ENCODE results near the gene CAPZB. TPM values are rescaled to one million over a fixed set of nuclear protein-coding genes. Genes with fewer than 3 reads are reported as not detected.
A peak's percentile ranks its signal among the peaks of the same experiment; 100 is the strongest.

CAPZB gene
- total and polyA plus RNA-seq, 2 experiments from 2014 or later = 229 to 494 TPM

- Histone ChIP-seq H2AFZ (no peak overlapping the region), H3K4me1 (ENCODE audit: insufficient read depth) (peaks cover 37% of the 10 kb centered on the region), H3K4me2 (ENCODE audit: unreplicated experiment) (no peak overlapping the region), H3K9me2 (ENCODE audit: insufficient read depth) (no peaks in the 10 kb centered on the region), H4K20me1 (ENCODE audit: insufficient read depth) (no peaks in the 10 kb centered on the region), H3K27ac (peak overlapping the region; percentile 76), H3K4me3 (no peak overlapping the region), H3K9ac (peak overlapping the region; percentile 24; the same call in 1 of the 2 replicates), H3K36me3 (ENCODE audit: low read depth) (peaks cover 16% of the 10 kb centered on the region; the same call in 1 of the 2 replicates), H3F3A (ENCODE audit: insufficient read depth) (peaks cover 47% of the 10 kb centered on the region), H3K27me3 (replicated peaks; ENCODE audit: insufficient read depth) (no peaks in the 10 kb centered on the region), H3K9me3 (ENCODE audit: low read depth) (no peaks in the 10 kb centered on the region), H3K79me2 (ENCODE audit: insufficient read depth) (peaks cover 100% of the 10 kb centered on the region)
- DNase-seq = peak; percentile 41
- 75 to 80% methylated on average over 5 of the region's 5 CpGs for WGBS, 2 experiments (ENCODE audit: low coverage in 1 of 2, low lambda C conversion rate in 2 of 2, missing lambda C conversion rate in 2 of 2)
- in situ Hi-C loops (cut with MboI) = no loop called here
- TF ChIP-seq EZH2 (IDR thresholded peaks at IDR 0.05; ENCODE audit: insufficient read depth, poor library complexity, severe bottlenecking) (no peak), EZH2phosphoT487 (IDR thresholded peaks at IDR 0.05; ENCODE audit: insufficient read depth, low read depth) (no peak)
Measured at GRCh38 chr1:19416145-19416544, 69.2 kb downstream of the CAPZB start.

GRCh38 chr1:19414515-19415121, 70.7 kb downstream of the CAPZB start:
- Histone ChIP-seq H3K9me2 (ENCODE audit: insufficient read depth) (no peaks in the 10 kb centered on the region), H3K36me3 (ENCODE audit: low read depth) (peaks cover 16% of the 10 kb centered on the region; the same call in 1 of the 2 replicates), H3K27me3 (replicated peaks; ENCODE audit: insufficient read depth) (no peaks in the 10 kb centered on the region), H3K27ac (peak overlapping the region; percentile 21; the same call in 1 of the 2 replicates), H3F3A (ENCODE audit: insufficient read depth) (peaks cover 53% of the 10 kb centered on the region), H3K4me2 (ENCODE audit: unreplicated experiment) (no peak overlapping the region), H3K9me3 (ENCODE audit: low read depth) (no peaks in the 10 kb centered on the region), H3K4me1 (ENCODE audit: insufficient read depth) (peaks cover 37% of the 10 kb centered on the region), H2AFZ (no peak overlapping the region), H4K20me1 (ENCODE audit: insufficient read depth) (no peaks in the 10 kb centered on the region), H3K79me2 (ENCODE audit: insufficient read depth) (peaks cover 100% of the 10 kb centered on the region), H3K4me3 (no peak overlapping the region), H3K9ac (no peak overlapping the region)
- 15 to 17% methylated on average over 2 of the region's 2 CpGs for WGBS, 2 experiments (ENCODE audit: low coverage in 1 of 2, low lambda C conversion rate in 2 of 2, missing lambda C conversion rate in 2 of 2)
- TF ChIP-seq EZH2 (IDR thresholded peaks at IDR 0.05; ENCODE audit: insufficient read depth, poor library complexity, severe bottlenecking) (no peak), EZH2phosphoT487 (IDR thresholded peaks at IDR 0.05; ENCODE audit: insufficient read depth, low read depth) (no peak)
- in situ Hi-C loops (cut with MboI) = no loop called here
- DNase-seq = no peak

- peaks cover 48% of the 10 kb centered on the region for H3F3A ChIP-seq (ENCODE audit: insufficient read depth)
- no peak overlapping the region for H3K9ac ChIP-seq
- no peak for TF ChIP-seq EZH2phosphoT487 (IDR thresholded peaks at IDR 0.05; ENCODE audit: insufficient read depth, low read depth)
- no peak for TF ChIP-seq EZH2 (IDR thresholded peaks at IDR 0.05; ENCODE audit: insufficient read depth, poor library complexity, severe bottlenecking)
- no peaks in the 10 kb centered on the region for H3K9me3 ChIP-seq (ENCODE audit: low read depth)
- H3K27ac ChIP-seq = peak overlapping the region; percentile 21; the same call in 1 of the 2 replicates
- WGBS, 2 experiments (ENCODE audit: low coverage in 1 of 2, low lambda C conversion rate in 2 of 2, missing lambda C conversion rate in 2 of 2) = 55 to 60% methylated on average over 11 to 12 of the region's 12 CpGs
- no peak overlapping the region for H3K4me2 ChIP-seq (ENCODE audit: unreplicated experiment)
- H3K9me2 ChIP-seq (ENCODE audit: insufficient read depth) = no peaks in the 10 kb centered on the region
- H3K4me1 ChIP-seq (ENCODE audit: insufficient read depth) = peaks cover 31% of the 10 kb centered on the region
- no peaks in the 10 kb centered on the region for H3K27me3 ChIP-seq (replicated peaks; ENCODE audit: insufficient read depth)
- no peak overlapping the region for H2AFZ ChIP-seq
- H3K4me3 ChIP-seq = no peak overlapping the region
- peaks cover 100% of the 10 kb centered on the region for H3K79me2 ChIP-seq (ENCODE audit: insufficient read depth)
- H4K20me1 ChIP-seq (ENCODE audit: insufficient read depth) = no peaks in the 10 kb centered on the region
- in situ Hi-C loops (cut with MboI) = no loop called here
- DNase-seq = no peak
- peaks cover 13% of the 10 kb centered on the region; the same call in 1 of the 2 replicates for H3K36me3 ChIP-seq (ENCODE audit: low read depth)
Measured at GRCh38 chr1:19413999-19414398, 71.3 kb downstream of the CAPZB start.

GRCh38 chr1:19412654-19413053, 72.7 kb downstream of the CAPZB start:
- in situ Hi-C loops (cut with MboI) = no loop called here

More at GRCh38 chr1:19412654-19413053, 72.7 kb downstream of the CAPZB start:
- Histone ChIP-seq H3K4me1 (ENCODE audit: insufficient read depth) (peaks cover 18% of the 10 kb centered on the region), H3K79me2 (ENCODE audit: insufficient read depth) (peaks cover 100% of the 10 kb centered on the region), H3K4me3 (no peak overlapping the region), H3K27ac (no peak overlapping the region), H3K9me2 (ENCODE audit: insufficient read depth) (no peaks in the 10 kb centered on the region), H3K27me3 (replicated peaks; ENCODE audit: insufficient read depth) (no peaks in the 10 kb centered on the region), H2AFZ (no peak overlapping the region), H3K9me3 (ENCODE audit: low read depth) (no peaks in the 10 kb centered on the region), H4K20me1 (ENCODE audit: insufficient read depth) (no peaks in the 10 kb centered on the region), H3F3A (ENCODE audit: insufficient read depth) (peaks cover 37% of the 10 kb centered on the region), H3K4me2 (ENCODE audit: unreplicated experiment) (no peak overlapping the region), H3K9ac (no peak overlapping the region), H3K36me3 (ENCODE audit: low read depth) (peaks cover 11% of the 10 kb centered on the region; the same call in 1 of the 2 replicates)
- 96 to 98% methylated on average over 8 of the region's 8 CpGs for WGBS, 2 experiments (ENCODE audit: low coverage in 1 of 2, low lambda C conversion rate in 2 of 2, missing lambda C conversion rate in 2 of 2)
- no peak for DNase-seq
- TF ChIP-seq EZH2 (IDR thresholded peaks at IDR 0.05; ENCODE audit: insufficient read depth, poor library complexity, severe bottlenecking) (no peak), EZH2phosphoT487 (IDR thresholded peaks at IDR 0.05; ENCODE audit: insufficient read depth, low read depth) (no peak)
